NB4 (cell line): ENCODE measurements around the gene APCS.

ENCODE experiments used
- TF ChIP-seq, protein P1 (sequence below): IDR thresholded peaks from one replicate; pipeline ENCODE4 v1.5.1; 2012; ENCODE audit warnings: low read depth, low read length
- TF ChIP-seq, protein P2 (sequence below): IDR thresholded peaks from 2 replicates; pipeline ENCODE4 v1.6.1; 2011; ENCODE audit warnings: low read depth, low read length

DNA sequence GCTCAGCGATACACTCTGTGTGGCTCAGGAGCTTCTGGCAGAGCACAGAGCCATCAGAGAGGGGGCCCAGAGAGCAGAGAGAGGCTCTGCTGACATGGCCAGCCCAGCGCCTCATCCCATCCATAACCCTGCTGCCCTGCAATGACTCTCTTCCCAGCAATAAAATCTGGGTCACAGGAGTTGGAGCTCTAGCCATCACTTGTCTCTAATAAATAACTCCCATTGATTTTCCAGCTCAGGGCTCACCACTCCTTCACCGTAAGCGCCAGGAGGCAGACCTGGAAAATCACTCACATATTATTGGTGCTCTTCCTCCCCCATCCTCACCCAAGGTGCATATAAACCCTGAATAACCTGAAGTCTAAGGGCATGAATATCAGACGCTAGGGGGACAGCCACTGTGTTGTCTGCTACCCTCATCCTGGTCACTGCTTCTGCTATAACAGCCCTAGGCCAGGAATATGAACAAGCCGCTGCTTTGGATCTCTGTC, at the start of gene APCS:
- TF ChIP-seq, protein P1, sequence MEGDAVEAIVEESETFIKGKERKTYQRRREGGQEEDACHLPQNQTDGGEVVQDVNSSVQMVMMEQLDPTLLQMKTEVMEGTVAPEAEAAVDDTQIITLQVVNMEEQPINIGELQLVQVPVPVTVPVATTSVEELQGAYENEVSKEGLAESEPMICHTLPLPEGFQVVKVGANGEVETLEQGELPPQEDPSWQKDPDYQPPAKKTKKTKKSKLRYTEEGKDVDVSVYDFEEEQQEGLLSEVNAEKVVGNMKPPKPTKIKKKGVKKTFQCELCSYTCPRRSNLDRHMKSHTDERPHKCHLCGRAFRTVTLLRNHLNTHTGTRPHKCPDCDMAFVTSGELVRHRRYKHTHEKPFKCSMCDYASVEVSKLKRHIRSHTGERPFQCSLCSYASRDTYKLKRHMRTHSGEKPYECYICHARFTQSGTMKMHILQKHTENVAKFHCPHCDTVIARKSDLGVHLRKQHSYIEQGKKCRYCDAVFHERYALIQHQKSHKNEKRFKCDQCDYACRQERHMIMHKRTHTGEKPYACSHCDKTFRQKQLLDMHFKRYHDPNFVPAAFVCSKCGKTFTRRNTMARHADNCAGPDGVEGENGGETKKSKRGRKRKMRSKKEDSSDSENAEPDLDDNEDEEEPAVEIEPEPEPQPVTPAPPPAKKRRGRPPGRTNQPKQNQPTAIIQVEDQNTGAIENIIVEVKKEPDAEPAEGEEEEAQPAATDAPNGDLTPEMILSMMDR, result no peak
- TF ChIP-seq, protein P2, sequence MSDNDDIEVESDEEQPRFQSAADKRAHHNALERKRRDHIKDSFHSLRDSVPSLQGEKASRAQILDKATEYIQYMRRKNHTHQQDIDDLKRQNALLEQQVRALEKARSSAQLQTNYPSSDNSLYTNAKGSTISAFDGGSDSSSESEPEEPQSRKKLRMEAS, result no peak
